Panc1 (cell line): Measurements from ENCODE around the gene ADH5.
A peak's percentile ranks its signal among the peaks of the same experiment; 100 is the strongest.

Source experiments
- CTCF ChIP-seq: fragments of 450-650 bp; IDR thresholded peaks from 2 replicates; pipeline ENCODE4 v1.5.1; 2017; ENCODE audit warnings: mild to moderate bottlenecking
- REST ChIP-seq, 2 experiments: IDR thresholded peaks; 2 replicates each; pipeline ENCODE4 v1.6.1; 2011 to 2012; ENCODE audit warnings: low read depth in 2 of 2, control low read depth in 1 of 2, low read length in 1 of 2, mild to moderate bottlenecking in 1 of 2, moderate library complexity in 1 of 2; ENCODE audit not compliant: insufficient read depth in 1 of 2
- SIN3A ChIP-seq: IDR thresholded peaks from 2 replicates; pipeline ENCODE4 v1.6.1; 2012; ENCODE audit warnings: low read depth, mild to moderate bottlenecking, low read length, moderate library complexity, borderline replicate concordance; ENCODE audit not compliant: insufficient read depth

GRCh38 chr4:99117876-99118693 is 29.5 kb upstream of the ADH5 start:
- peak; percentile 35; the same call in 1 of the 2 replicates for TF ChIP-seq CTCF
- TF ChIP-seq REST (IDR thresholded peaks at IDR 0.05; ENCODE audit: insufficient read depth in 1 of 2, low read depth in 2 of 2, low read length in 1 of 2), result no peak
- no peak for TF ChIP-seq SIN3A
